NCI-H187 (cell line): ENCODE measurements around the gene DDX49.
"Not testable (repeated sequence)": the region's sequence is repeated elsewhere in the genome, so short reads cannot be mapped to it uniquely, and the experiment has no call there.

Source experiments
- DNase-seq, 2 experiments: peaks; one replicate each; lab custom pipeline; 2025; lab: John Stamatoyannopoulos, UW

The DDX49 gene

DNA sequence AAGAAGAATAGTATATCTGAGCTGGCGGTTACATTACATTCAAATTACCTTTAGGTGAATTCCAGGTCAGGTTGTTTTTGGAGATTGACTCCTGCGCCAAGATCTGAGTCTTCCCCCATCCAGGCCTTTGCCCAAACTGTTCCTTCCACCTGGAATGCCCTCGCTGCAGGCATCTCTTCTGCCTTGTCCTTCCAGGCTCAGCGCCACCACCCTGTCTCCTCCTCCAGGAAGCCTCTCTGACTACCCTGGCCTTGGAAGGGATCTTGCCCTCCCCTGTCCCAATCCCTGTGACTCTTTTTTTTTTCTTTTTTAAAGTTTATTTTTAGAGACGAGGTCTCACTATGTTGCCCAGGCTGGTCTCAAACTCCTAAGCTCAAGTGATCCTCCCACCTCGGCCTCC, 23.2 kb downstream of the DDX49 start:
- DNase-seq: no peak

DNA sequence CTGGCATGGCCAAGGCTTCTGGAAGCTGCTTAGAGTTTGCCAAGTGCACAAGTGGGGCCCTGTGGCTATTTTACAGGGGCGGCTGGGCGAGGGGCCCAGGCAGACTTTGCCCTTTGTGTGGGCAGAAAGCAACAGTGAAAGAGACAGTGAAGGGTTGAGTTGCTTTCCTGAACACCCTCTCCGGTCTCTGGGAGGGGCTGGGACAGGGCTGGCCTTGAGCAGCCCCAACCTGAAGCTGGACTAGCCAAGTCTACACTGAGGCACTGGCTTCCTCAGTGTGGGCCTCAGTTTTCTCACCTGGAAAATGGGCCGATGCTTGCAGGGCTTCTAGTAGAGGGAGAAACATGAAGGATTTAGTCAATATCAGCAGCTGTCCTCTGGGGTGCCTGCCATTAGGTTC, 23.9 kb downstream of the DDX49 start:
- DNase-seq: no peak

DNA sequence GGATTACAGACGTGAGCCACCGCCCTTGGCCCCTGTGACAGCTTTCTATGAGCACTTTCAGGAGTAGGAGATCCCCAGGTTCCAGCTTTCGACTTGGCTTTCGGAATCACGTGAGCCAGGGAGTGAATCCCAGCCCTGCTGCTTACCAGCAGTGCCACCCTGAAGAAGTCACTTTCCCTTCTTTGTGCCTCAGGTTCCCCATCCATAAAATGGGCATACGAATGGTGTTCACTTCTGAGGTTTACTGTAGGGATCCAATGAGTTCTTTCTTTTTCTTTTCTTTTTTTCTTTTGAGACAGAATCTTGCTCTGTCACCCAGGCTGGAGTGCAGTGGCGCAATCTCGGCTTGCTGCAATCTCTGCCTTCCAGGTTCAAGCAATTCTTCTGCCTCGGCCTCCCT, 25.8 kb downstream of the DDX49 start:
- DNase-seq: no peak

DNA sequence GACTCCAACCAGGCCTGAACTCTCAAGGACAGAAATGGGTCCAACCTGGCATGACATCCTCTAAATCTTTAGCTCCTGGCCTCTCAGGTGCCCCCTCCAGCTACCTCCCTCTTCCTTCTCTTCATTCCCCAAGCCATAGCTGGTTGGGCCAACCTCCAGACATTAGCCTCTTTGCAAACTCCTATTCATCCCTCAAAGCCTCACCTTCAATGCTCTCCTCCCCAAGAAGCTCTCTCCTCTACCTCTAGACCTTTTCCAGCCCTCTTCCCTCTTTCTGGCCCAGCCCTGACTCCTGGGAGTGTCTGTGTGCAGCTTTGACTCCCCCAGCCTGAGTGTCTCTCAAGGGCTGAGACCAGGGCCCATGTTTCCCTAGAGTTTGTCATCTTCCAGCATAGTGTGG, 26.8 kb downstream of the DDX49 start:
- DNase-seq: no peak

DNA sequence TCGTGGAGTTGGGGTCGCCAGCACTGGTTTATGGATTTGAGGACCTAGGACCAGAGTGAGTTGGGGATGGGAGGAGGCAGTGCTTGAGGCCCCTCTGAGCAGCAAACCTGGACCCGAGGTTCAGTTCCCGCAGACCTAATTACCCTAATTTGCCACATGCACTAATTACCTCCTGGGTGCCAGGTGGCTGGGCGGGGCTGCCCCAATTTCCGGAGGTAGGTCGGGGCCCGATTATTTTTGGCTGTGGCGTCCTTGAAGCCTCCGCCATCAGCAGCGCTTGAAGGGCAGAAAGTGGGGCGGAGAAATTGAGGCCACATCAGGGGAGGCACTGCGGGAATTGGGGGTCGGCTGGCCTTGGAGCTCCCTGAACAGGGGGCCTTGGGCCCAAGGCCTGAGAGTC, 27.4 kb downstream of the DDX49 start:
- no peak for DNase-seq

DNA sequence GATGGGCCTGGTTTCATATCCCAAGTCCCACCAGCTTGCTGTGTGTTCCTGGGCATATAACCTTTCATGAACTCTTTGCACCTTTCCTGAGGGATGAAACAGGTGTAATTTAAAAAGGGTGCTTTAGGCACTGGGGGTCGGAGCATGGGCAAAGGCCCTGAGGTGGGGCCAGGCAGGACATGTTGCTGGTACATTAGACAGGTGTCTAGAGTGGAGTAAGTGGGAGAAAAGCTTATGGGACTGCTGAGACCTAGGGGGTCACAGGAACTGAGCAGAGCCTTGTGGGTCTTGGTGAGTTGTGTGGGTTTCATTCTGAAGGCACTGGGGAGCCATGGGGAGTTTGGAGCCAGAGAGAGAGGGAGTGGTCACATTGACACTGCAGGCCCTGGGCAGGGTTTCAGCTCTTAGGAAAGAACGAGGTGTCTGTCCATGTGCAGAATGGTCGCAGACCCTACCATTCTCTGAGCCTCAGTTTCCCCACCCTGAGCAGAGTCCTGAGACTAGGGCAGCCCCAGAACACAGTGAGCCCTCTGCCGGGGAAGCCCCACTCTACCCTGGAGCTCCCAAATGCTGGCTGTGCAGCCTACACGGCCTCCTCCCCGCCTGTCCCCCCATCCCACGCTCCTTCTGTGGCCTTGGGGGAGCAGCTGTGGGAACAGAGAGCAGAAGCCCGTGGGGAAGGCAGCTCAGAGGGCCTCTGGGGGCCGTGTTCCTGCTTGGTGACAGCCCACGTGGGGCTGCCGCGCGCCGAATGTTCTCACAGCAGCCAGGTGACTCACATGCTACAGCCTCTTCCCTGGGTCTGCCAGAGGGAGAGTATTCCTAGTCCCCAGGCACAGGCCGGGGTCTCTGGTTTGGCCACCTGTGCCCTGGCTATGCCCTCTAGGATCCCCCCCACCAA, 28.8 kb downstream of the DDX49 start:
- no peak for DNase-seq

DNA sequence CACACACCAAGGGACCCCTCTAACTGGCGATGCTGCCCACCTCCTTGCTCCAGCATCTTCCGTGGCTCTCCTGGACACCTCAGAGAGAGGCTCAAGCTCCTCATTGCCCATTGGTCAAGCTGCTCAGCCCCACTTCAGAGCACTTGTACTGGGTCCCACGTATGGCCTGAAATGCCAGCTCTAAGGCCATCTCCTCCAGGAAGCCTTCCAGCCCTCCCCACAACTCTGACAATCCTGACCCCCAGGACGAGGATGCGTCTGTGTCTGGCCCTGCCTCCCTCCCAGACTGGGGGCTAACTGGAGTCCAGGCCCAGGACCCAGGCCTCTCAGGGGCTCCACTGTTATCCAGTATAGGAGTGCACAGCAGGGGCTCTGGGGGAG, 29.5 kb downstream of the DDX49 start:
- no peak for DNase-seq

DNA sequence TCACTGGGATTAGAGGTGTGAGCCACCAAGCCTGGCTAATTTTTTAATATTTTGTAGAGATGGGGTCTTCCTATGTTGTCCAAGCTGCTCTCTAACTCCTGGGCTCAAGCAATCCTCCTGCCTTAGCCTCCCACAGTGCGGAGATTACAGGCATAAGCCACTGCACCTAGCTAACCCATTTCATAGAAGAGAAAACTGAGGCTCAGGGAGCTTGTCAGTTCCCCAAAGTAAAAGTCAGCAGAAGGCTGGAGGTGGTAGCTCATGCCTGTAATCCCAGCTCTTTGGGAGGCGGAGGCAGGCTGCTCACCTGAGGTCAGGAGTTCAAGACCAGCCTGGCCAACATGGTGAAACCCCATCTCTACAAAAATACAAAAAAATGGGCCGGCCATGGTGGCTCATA, 30.3 kb downstream of the DDX49 start:
- DNase-seq: no peak

DNA sequence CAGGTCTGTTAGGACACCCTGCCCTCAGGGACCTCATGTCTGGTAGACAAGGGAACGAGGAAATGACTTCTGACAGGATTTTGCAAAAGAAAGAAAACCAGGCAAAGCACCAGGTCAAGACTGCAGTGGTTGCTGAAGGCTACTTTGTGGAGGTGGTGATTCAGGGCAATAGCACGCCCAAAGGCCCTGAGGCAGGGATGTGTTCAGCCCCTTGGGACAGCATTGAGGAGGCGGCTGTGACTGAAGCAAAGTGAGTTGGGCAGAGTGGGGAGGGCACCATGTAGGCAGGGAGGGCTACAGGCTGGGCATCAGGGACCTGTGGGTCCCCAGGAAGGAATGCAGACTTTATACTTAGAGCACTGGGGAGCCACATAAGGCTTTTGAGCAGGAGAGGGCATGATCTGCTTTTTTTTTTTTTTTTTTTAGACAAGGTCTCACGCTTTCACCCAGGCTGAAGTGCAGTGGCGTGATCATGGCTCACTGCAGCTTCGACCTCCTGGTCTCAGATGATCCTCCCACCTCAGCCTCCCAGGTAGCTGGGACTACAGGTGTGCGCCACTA, 32.3 kb downstream of the DDX49 start:
- DNase-seq: no peak

DNA sequence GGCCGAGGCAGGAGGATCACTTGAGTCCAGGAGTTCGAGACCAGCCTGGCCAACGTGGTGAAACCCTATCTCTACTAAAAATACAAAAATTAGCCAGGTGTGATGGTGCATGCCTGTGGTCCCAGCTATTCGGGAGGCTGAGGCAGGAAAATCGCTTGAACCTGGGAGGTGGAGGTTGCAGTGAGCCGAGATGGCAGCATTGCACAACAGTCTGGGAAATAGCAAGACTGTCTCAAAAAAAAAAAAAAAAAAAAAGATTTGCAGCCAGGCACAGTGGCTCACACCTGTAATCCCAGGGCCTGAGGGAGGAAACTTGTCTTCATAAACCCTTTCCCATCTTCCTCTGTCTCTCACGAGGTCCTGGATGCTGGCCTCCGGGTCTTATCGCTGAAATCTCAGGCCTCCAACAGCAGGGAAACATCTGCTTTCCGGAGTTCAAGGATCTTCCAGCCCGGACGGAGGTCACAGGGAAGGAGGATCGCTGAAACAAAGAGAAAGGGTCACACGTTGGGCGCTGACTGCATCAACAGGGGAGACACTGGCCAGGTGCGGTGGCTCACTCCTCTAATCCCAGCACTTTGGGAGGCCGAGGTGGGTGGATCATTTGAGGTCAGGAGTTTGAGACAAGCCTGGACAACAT, 33.0 kb downstream of the DDX49 start:
- not testable (repeated sequence) for DNase-seq

DNA sequence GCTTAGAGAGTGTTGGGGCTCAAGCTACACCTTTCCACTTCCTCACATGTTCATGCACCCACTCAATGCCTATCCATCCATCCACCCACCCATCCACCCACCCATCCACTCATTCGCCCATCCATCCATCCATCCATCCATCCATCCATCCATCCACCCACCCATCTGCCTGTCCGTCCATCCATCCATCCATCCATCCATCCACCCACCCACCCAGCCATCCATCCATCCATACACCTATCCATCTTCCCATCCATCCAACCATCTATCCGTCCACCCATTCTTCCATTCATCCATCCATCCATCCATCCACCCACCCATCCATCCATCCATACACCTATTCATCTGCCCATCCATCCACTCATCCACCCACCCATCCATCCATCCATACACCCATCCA, 34.6 kb downstream of the DDX49 start:
- no peak for DNase-seq

DNA sequence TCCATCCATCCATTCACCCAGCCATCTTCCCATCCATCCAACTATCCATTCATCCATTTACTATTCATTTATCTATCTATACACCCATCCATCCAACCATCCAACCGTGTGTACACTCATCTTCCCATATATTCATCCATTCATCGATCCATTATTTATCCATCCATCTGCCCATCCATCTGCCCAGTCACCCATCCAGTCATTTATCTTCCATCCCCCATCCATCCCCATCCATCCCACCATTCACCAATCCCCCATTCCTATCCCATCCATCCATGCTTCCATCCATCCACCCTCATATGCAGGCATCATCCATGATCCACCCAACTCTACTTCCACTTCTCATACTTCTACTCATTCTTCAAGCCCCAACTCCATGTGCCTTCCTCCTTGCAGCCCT, 35.5 kb downstream of the DDX49 start:
- no peak for DNase-seq

DNA sequence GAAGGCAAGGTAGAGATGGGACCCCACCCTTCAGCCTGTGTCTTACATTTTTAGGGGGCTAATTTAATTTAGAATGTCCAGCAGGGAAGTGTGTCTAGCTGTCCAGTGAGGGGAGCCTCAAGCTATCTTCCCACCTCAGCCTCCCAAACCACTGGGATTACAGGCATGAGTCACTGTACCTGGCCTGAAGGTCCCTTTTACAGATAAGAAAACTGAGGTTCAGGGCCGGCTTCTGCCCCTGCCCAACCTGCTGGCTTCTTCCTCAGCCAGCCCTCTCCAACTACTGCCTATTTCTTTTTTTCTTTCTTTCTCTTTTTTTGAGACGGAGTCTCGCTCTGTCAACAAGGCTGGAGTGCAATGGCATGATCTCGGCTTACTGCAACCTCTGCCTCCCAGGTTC, 40.9 kb downstream of the DDX49 start:
- no peak for DNase-seq

DNA sequence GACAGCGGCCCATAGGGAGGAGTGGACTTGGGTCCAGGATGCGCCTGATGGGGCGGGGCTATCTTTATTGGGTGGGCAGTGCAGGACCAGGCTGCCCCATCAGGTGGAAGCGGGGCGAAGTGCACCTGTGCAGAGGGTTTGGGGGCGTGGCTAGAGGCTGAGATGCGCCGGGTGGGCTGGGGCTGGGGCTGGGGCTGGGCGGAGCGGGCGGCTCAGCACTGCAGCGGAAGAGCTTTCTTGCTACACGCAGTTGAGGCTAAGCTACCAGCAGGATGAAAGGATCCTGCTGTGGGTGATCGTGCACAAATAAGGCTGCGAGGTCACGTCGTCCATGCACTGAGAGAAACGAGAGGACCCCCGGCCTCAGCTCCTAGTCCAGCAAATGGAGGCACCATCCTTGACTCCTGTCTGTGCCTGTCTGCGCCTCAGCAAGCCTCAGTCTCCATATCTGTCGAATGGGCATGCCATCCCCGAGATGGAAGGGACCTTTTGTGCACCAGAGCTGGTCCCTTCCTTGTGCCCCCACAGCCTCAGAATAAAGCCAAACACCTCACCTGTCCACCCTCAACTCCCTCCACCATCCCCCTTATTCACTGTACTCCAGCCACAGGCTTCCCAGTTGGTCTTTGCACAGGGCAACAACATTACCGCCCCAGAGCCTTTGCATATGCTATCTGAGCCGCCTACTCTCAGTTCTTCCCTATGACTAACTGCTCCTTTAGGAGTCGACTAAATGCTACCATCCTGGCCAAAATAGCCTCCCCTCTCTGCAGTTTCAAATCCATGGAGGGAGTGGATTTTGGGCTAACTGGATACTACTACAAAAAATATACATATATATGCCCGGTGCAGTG, 42.5 kb downstream of the DDX49 start:
- no peak for DNase-seq

DNA sequence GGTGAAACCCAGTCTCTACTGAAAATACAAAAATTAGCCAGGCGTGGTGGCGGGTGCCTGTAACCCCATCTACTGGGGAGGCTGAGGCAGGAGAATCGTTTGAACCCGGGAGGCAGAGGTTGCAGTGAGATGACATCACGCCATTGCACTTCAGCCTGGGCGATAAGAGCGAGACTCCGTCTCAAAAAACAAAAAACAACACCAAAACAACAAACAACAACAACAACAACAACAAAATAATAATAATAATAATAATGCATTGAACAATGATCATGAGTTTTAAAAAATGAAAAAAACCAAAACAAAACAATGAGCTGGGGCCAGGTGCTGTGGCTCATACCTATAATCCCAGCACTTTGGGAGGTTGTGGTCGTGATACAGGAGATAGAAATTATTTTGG, 44.6 kb downstream of the DDX49 start:
- DNase-seq: no peak

DNA sequence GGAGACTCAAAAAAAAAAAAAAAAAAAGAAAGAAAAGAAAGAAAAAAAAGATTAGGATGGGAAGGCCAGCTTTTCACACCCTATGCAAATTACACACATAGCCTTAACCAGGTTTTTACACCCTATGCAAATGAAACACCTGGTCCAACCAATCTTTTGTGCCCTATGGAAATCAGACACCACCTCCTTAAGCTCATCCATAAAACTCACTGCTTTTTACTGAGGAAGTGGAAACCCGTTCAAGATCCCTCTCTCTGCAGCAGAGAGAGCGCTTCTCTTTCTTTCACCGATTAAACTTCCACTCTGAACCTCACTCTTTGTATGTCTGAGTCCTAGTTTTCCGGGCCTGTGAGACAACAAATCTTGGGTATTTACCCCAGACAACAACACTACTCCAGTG, 46.8 kb downstream of the DDX49 start:
- DNase-seq: no peak

DNA sequence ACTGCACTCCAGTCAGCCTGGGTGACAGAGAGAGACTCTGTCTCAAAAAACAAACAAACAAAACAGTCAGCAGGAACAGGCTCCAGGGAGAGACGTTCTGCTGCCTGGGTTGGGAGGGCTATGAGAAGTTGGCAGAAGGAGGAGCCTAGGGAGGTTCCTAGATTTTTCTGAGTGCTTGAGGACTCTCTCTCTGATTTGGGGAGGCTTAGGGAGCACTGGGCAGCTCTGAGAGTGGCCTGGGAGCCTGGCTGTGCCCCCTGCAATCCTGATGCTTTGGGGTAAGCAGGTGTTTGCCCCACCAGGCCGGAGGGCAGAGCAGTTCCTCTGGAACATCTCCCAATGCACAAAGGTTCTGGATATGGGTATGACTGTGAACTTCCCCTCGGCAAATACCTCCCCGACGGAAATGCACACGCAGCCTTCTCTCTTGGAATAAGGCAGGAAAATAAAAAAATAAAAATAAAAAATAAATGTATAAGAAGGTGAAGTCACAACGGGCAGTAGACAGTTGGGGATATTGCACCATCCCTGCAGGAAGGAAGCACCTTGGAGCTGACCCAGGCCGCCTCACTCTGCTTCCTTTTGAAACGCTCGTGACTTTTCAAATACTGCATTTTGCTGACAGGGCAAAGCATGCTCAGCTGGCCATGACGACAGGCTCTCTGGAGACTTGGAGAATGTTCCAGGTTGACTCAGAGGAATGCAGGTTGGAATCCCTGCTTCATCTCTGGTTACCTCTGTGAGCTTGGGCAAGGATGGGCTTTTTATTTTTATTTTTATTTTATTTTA, 48.0 kb downstream of the DDX49 start:
- DNase-seq: no peak

DNA sequence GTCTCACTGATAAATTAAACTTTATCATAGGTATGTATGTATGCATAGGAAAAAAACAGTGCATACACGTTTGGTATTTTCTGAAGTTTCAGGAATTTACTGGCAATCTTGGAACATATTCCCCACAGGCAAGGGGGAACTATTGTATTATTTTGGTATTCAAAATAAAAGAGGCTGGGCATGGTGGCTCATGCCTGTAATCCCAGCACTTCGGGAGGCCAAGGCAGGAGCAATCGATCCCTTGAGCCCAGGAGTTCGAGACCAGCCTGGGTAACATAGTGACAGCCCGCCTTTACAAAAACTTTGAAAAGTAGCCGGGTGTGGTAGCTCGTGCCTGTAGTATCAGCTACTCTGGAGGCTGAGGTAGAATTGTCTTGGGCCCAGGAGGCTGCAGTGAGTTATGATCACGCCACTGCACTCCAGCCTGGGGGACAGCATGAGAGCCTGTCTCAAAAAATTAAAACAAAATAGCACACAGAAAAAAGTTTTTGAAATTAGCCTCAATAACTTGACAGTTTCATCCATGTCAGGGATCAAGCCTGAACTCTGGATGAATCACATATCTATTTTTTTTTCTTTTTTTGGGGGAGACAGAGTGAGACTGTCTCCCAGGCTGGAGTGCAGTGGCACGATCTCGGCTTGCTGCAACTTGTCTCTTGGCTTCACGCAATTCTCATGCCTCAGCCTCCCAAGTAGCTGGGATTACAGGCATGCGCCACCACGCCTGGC, 50.6 kb downstream of the DDX49 start:
- DNase-seq: no peak

DNA sequence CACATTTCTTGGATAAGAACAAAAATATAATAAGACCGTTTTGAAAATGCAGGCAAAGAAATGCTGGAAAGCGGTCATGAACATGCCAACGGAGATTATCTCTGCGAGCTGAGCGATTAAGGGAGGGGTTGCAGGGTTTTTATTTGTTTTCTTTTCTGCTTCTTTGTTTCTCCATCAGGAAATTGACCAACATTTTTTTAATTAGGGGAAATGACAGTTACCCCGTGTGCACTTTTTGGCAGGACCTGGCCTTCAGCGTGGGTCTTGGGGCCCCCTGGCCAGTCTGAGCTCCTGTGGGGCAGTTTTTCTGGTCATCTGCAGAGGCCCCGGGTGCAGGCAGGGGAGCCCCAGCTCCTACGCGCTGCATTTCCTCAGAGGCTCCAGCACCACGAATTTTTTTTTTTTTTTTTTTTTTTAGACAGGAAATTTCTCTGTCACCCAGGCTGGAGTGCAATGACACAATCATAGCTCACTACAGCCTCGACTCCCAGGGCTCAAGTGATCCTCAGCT, 52.8 kb downstream of the DDX49 start:
- no peak for DNase-seq

DNA sequence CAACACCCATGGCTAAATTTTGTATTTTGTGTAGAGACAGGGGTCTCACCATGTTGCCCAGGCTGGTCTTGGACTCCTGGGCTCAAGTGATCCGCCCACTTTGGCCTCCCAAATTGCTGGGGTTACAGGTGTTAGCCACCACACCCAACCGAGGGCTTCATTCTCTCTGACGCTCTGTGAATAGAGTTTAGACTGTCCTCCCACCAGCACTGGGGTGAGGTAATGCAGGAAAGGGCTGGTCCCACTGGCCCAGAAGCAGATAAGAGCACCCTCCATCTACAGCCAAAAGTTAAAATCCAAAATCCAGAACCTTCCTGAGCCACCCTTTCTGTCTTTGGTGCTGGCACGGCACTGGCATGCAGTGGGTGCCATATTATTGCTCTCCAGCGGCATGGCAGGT, 53.3 kb downstream of the DDX49 start:
- no peak for DNase-seq

DNA sequence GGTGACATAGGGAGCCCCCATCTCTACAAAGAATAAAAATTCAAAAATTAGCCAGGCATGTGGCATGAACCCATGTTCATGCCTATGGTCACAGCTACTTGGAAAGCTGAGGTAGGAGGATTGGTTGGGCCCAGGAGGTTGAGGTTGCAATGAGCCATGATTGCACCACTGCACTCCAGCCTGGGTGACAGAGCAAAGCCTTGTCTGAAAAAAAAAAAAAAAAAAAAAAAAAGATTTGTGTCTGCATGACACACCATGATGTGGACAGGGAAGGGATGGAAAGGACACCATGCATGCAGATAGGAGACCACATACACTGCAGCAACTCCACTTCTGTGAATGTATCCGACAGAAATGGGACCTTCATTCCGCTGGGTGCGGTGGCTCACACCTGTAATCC, 55.5 kb downstream of the DDX49 start:
- DNase-seq: no peak
